ENCODE data around the gene LSS.

The LSS gene

GRCh38 chr21:46168238-46168637 lies 60.3 kb downstream of the LSS start:
- H3K4me3 ChIP-seq (ENCODE audit: low read depth in 1 of 2, low read length in 1 of 2), result no peak overlapping the region

GRCh38 chr21:46165098-46165497 lies 63.5 kb downstream of the LSS start:
- TF ChIP-seq CTCF (IDR thresholded peaks at IDR 0.05), result no peak
- H3K27ac ChIP-seq, result no peak overlapping the region
- H3K4me1 ChIP-seq (ENCODE audit: control insufficient read depth in 1 of 2, insufficient read depth in 1 of 2, low read depth in 1 of 2, low read length in 1 of 2), result no peaks in the 10 kb centered on the region
- no peak overlapping the region for H3K4me3 ChIP-seq (ENCODE audit: low read depth in 1 of 2, low read length in 1 of 2)
- H3K36me3 ChIP-seq, result no peaks in the 10 kb centered on the region
- no peaks in the 10 kb centered on the region for H3K9me3 ChIP-seq
- peaks cover 20% of the 10 kb centered on the region for H3K27me3 ChIP-seq

More at GRCh38 chr21:46168238-46168637, 60.3 kb downstream of the LSS start:
- TF ChIP-seq CTCF (IDR thresholded peaks at IDR 0.05), result no peak
- no peaks in the 10 kb centered on the region for H3K9me3 ChIP-seq
- no peaks in the 10 kb centered on the region for H3K36me3 ChIP-seq
- H3K4me1 ChIP-seq (ENCODE audit: control insufficient read depth in 1 of 2, insufficient read depth in 1 of 2, low read depth in 1 of 2, low read length in 1 of 2), result no peaks in the 10 kb centered on the region
- H3K27ac ChIP-seq, result no peak overlapping the region
- H3K27me3 ChIP-seq, result no peaks in the 10 kb centered on the region

GRCh38 chr21:46163380-46163779 lies 65.2 kb downstream of the LSS start:
- H3K4me1 ChIP-seq (ENCODE audit: control insufficient read depth in 1 of 2, insufficient read depth in 1 of 2, low read depth in 1 of 2, low read length in 1 of 2), result no peaks in the 10 kb centered on the region
- peaks cover 20% of the 10 kb centered on the region for H3K27me3 ChIP-seq
- H3K27ac ChIP-seq, result no peak overlapping the region
- TF ChIP-seq CTCF (IDR thresholded peaks at IDR 0.05), result no peak
- no peaks in the 10 kb centered on the region for H3K36me3 ChIP-seq
- no peak overlapping the region for H3K4me3 ChIP-seq (ENCODE audit: low read depth in 1 of 2, low read length in 1 of 2)
- no peaks in the 10 kb centered on the region for H3K9me3 ChIP-seq

- H3K27me3 ChIP-seq, result peaks cover 20% of the 10 kb centered on the region
- H3K9me3 ChIP-seq, result no peaks in the 10 kb centered on the region
- H3K4me3 ChIP-seq (ENCODE audit: low read depth in 1 of 2, low read length in 1 of 2), result no peak overlapping the region
- no peak for TF ChIP-seq CTCF (IDR thresholded peaks at IDR 0.05)
- no peaks in the 10 kb centered on the region for H3K4me1 ChIP-seq (ENCODE audit: control insufficient read depth in 1 of 2, insufficient read depth in 1 of 2, low read depth in 1 of 2, low read length in 1 of 2)
- H3K27ac ChIP-seq, result no peak overlapping the region
- H3K36me3 ChIP-seq, result no peaks in the 10 kb centered on the region
Observed at GRCh38 chr21:46161633-46162592, 66.7 kb downstream of the LSS start.

- no peaks in the 10 kb centered on the region for H3K4me1 ChIP-seq (ENCODE audit: control insufficient read depth in 1 of 2, insufficient read depth in 1 of 2, low read depth in 1 of 2, low read length in 1 of 2)
- no peak for TF ChIP-seq CTCF (IDR thresholded peaks at IDR 0.05)
- no peaks in the 10 kb centered on the region for H3K9me3 ChIP-seq
- H3K36me3 ChIP-seq, result no peaks in the 10 kb centered on the region
- H3K4me3 ChIP-seq (ENCODE audit: low read depth in 1 of 2, low read length in 1 of 2), result no peak overlapping the region
- H3K27me3 ChIP-seq, result peaks cover 20% of the 10 kb centered on the region
- H3K27ac ChIP-seq, result no peak overlapping the region
Observed at GRCh38 chr21:46160907-46161632, 67.5 kb downstream of the LSS start.
